HL-60/S4 (cell line): ENCODE measurements around the gene STARD10.
"Not testable (repeated sequence)": the region's sequence is repeated elsewhere in the genome, so short reads cannot be mapped to it uniquely, and the experiment has no call there.

Source experiments
- in situ Hi-C: fragments of 300-500 bp; cut with MboI; formaldehyde crosslinking; loops from 2 replicates; pipeline ENCODE4 v1.14.3; 2022; ENCODE audit warnings: low sequenced_read_pairs

Gene STARD10

DNA sequence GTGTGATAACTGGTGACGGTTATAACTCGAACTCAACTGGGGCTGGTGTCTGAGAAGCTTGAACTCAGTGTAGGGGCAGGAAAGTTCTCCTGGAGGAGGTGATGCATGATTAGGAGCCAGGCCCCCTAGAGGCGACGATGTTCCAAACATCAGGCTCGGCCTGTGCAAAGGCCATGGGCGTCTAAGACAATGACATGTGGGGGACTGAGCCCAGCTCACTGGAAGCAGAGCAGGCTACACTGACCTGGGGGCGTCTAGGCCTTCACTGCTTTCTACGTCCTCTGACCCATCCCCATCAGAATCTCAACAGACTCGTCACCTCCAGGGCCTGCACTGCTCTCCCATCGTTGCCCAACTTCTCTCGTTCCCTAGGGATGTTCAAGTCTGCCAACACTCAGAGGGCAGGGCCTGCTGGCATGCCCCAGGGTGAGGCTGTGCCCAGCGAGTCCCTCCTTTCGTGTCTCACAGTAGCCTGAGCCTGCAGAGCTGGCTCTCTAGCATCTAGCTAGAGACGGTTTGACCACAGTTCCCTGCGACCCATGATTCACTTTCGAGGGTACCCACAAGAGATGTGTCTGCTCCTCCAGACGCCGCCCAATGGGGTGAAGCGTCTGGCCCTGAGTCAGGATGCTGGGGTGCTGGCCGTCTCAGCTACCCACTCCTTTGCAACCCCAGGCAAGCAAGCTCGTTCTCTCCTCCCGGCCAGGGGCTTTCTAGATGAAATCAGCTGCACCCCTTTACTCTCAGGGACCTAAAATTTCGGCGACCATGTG is 19.3 kb upstream of the STARD10 start:
- in situ Hi-C loops = no loop called here

DNA sequence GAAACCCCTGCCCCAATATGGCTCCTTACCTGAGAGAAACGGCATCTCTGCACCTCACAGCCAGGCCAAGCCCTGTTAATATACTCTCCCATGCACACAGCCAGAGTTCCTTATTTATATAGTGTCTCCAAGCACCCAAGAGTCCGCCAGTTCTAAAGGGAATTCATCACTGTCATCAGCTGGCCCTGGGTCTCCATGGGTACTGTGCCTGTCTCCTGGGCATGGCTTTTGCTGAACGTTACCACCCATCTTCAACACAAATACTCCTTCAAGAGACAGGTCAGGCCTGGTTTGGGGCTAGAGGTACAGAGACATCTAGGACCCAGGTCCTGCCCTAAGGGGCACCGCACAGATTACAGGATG is 18.7 kb upstream of the STARD10 start:
- in situ Hi-C loops = no loop called here

DNA sequence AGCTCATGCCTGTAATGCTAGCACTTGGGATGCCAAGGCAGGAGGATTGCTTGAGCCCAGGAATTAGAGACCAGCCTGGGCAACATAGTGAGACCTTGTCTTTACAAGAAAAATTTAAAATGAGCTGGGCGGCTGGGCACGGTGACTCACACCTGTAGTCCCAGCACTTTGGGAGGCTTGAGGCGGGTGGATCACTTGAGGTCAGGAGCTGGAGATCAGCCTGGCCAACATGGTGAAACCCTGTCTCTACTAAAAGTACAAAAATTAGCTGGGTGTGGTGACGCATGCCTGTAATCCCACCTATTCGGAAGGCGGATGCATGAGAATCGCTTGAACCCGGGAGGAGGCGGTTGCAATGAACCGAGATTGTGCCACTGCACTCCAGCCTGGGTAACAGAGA is 17.8 kb upstream of the STARD10 start:
- in situ Hi-C loops = not testable (repeated sequence)

DNA sequence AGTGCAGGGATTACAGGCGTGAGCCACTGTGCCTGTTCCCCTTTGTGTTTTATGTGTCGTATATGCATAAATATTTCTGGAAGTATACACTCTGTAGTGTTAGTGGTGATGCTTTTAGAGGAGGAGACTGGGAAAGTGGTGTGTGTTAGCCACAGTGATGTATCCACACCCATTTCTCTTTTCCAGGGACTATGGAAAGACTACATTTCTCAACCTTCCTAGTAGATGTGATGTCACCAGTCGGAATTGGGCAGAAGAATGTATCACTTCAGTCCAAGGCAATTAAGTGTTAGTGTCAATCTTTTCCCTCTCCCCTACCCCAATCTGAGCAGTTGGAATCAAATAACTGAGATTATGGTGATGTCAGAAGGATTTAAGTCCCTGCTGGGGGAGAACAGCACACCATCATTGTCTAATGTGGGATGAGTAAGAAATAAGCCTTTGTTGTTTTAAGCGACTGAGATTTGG is 14.5 kb upstream of the STARD10 start:
- in situ Hi-C loops = no loop called here

DNA sequence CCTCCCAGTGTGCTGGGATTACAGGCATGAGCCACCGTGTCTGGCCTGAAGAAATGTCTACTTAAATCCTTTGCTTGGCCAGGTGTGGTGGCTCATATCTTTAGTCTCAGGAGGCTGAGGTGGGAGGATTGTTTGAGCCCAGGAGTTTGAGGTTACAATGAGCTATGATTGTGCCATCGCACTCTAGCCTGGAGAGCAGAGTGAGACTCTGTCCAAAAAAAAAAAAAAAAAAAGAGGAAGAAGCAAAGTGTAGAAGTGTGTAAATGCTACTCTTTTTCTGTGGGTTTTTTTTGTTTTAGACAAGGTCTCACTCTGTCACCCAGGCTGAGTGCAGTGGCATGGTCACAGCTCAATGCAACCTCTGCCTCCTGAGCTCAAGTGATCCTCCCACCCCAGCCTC is 13.9 kb upstream of the STARD10 start:
- in situ Hi-C loops = no loop called here

DNA sequence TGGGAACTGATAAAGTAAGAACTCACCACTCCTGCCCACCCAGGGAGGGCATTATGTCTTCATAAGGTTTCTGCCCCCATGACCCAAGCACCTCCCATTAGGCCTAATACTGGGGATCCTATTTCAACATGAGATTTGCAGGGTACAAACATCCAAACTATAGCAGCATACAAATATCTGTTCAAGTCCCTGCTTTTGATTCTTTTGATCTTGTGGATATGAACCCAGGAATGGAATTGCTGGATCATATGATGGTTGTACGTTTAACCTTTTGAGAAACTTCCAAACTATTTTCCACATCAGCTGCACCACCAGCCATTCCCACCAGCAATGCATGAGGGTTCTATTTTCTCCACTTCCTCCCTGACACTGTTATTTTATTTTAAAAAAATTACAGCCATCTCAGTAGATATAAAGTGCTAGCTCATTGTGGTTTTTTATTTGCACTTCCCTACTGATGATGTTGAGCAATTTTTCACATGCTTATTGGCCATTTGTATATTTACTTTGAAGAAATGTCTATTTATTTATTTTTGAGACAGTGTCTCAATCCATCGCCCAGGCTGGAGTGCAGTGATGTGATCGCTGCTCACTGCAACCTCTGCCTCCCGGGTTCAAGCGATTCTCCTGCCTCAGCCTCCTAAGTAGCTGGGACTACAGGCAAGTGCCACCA is 13.3 kb upstream of the STARD10 start:
- in situ Hi-C loops = no loop called here

DNA sequence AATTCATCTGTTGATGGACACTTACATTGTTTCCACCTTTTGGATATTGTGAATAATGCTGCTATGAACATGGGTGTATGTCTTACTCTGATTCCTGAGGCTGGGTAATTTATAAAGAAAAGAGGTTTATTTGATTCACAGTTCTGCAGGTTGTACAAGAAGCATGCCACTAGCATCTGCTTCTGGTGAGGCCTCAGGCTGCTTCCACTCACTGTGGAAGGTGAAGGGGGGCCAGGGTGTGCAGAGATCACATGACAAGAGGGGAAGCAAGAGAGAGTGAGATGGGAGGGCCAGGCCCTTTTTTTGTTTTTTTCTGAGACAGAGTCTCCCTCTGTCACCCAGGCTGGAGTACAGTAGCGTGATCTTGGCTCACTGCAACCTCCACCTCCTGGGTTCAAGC is 12.5 kb upstream of the STARD10 start:
- in situ Hi-C loops = not testable (repeated sequence)

DNA sequence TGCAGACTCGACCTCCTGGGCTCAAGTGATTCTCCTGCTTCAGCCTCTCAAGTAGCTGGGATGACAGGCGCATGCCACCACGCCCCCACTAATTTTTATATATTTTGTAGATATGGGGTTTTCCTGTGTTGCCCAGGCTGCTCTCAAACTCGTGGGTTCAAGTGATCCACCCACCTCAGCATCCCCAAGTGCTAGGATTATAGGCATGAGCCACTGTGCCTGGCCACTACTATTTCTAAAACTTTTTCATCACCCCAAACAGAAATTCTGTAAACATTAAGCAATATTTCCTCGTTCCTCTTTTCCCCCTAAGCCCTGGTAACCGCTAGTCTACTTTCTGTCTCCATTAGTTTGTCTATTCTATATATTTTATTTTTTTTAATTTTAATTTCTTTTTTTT is 11.4 kb upstream of the STARD10 start:
- in situ Hi-C loops = no loop called here

DNA sequence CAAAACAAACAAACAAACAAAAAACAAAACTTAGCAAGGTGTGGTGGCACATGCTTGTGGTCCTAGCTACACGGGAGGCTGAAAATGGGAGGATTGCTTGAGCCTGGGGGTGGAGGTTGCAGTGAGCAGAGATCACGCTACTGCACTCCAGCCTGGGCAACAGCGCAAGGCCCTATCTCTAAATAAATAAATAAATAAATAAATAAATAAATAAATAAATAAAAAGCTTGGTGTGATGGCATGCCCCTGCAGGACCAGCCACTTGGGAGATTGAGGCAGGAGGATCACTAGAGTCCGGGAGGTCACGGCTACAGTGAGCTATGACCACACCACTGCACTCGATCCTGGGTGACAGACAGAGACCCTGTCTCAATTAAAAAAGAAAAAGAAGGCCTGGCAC is 9.0 kb upstream of the STARD10 start:
- in situ Hi-C loops = no loop called here

DNA sequence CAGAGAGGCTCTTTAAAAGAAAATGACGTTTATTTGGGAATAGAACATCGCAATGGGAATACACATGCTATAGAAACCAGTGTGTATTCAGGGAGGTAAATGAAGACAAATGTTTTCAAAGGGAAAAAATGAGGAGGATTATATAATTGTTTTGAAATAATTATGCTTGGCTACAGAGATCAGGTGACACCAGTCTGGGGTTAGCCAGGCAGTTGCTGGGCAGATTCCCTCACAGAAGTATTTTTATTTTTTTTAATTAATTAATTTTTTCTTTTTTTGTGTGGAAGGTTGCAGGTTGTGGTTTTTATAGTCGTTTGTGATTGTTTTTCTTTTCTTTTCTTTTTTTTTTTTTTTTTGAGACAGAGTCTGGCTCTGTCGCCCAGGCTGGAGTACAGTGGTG is 5.6 kb upstream of the STARD10 start:
- in situ Hi-C loops = no loop called here

DNA sequence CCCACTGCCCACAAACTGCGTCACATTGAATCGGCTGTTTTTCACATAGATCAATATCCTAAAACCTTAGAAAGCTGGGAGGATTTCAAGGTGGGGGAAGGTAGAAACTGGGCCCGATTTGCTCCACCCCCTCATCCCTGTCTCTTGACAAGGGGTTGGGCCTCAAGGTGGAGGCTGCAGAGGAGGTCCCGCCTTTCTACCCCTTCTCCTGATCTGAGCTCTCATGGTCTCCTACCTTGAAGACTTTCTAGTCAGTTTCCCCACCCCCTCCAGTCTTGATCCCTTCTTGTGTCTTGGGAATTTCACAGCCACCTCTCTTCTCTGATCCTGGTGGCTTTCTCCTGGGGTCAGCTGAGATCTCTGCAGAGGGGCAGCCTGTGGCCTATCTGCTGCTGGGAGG is 4.5 kb upstream of the STARD10 start:
- in situ Hi-C loops = no loop called here

DNA sequence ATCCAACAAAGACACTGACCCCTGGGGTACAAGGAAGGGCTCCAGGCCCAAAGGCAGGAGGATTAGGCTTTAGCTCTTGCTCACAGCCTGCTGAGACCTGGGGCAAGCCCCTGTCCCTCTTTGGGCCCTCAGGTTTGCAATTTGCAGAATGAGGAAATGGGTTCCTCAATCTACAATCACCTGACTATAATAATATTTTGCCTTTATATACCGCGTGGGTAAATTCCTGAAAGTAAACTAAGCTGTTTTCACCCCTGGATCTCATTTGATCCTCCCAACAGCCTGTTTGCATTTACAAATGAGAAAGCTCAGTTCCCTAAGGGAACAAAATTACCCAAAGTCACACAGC is 797 bp downstream of the STARD10 start:
- in situ Hi-C loops = loop anchor here (5.0 kb wide), 1 partner anchor 71 kb away; no protein-coding TSS in a partner anchor

DNA sequence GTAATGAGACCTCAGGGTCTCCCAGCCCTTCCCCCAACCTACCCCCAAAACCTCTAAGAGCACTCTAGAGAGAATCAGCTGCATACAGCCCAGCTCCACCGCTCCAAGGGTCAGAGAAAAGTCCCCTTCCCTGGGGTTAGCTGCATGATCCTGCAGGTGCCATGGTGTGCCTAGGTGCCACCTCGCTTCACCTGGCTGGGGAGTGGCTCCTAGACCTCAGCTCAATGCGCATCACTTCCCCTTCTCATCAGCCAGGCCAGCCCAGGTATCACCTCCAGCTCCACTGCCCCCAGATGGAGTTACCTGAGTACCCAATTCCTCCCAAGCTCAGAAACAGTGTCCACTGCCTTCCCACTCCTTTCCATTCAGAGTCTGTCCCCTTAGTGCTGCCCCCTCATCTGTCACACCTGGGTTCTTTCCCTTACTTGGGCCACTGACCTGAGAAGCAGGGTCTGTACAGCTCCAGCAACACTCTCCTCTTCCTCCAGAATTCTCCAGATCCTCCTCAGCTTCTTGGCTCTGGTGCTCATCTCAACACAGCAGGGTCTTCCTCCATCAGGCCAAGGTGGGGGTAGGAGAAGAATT is 1.3 kb downstream of the STARD10 start:
- in situ Hi-C loops = loop anchor here (5.0 kb wide), 1 partner anchor 70 kb away; no protein-coding TSS in a partner anchor

DNA sequence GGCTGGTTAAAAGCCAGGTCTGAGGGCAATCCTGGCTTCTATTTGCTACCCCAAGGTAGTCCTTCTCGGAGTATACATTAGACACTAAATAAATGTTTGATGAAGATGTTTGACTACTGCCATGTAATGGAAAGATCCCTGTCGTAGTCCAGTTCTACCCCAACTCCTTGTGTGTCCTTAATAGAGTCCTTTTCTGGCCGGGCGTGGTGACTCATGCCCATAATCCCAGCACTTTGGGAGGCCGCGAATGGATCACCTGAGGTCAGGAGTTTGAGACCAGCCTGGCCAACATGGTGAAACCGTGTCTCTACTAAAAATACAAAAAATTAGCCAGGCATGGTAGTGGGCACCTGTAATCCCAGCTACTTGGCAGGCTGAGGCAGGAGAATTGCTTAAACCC is 2.6 kb downstream of the STARD10 start:
- in situ Hi-C loops = loop anchor here (5.0 kb wide), 1 partner anchor 69 kb away; no protein-coding TSS in a partner anchor

DNA sequence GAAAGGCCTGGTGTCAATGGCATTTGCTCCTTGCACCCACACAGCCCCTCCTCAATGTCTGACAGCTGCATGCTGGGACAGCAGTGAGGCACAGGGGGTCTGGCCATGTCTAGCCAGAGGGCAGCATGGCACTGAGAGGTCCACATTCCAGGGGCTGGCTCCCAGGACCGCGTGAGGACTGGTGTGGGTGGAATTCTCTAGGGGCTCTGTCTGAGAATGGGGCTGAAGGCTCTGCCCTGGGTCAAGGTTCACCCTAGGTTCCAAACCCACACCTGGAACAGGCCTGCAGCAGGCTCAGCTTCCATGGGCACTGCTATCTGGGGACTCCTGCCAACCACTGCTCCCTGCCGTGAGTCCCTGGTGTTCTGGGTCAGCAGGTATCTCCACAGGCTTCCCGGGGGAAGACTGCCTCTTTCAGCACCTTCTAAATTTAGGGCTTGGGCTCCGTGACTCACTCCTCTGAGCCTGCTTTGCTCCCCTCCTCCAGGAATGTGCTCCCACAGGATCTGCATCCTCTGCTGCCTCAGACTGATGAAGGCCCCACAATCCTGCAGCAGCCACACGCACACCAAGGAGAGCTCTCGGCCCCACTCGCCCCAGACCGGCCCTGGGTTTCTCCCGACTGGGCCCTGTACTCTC is 4.2 kb downstream of the STARD10 start:
- in situ Hi-C loops = loop anchor here (5.0 kb wide), 1 partner anchor 67 kb away; no protein-coding TSS in a partner anchor

DNA sequence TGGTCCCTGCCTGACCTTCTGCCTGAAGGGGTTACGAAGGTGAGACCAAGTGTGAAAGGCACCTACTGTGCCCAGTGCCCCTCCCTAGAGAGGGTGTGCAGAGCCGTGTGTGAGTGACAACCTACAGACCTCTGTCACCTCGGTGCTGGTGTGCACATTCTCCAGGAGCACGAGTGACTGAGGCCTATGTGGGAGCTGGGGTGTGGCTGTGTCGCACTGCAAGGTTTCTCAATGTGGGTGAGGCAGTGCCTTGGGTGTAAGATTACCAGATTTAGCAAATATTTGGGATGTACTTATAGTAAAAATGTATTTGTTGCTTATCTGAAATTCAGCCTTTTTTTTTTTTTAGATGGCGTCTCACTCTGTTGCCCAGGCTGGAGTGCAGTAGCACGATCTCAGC is 5.6 kb downstream of the STARD10 start:
- in situ Hi-C loops = no loop called here

DNA sequence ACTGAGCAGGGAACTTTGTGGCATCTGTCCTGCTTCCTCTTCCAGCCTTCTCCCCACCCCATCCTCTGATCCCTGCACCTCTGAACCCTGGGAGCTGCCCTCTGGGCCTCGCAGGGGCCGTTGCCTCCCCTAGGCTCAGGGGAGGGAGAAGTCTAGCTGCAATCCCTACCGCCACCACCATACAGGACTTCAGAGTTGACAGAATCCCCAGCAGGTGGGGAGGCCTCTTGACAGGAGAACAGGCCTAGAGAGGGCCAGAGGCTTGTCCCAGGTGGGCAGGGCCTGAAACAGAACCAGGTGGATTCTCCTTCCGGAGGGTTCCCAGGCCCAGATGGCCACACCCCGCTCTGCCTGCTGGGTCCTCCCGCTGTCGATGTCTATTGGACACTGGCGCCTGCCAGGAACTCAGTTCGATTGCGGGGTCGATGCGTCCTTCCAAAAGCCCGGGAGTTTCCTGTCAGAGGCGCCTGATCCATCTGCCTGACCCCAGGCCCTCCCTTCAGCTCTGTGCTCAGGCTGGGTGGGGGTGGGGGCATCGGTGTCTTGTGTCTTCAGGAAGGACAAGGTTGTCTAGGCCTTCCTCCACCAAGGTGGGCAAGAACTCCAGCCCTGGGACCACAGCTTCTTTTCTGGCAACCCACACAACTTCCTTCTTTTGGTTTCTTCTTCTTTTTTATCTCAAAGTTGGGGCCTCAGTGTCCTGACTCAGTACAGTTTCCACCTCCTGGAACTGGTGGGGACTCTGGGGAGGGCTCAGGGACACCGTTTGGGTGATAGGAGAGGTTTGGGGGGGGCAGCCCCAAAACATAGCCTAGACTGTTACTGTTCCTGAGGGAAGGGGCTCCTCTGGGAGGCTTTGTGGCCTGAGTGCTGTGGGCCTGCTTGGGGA is 6.4 kb downstream of the STARD10 start:
- in situ Hi-C loops = no loop called here

DNA sequence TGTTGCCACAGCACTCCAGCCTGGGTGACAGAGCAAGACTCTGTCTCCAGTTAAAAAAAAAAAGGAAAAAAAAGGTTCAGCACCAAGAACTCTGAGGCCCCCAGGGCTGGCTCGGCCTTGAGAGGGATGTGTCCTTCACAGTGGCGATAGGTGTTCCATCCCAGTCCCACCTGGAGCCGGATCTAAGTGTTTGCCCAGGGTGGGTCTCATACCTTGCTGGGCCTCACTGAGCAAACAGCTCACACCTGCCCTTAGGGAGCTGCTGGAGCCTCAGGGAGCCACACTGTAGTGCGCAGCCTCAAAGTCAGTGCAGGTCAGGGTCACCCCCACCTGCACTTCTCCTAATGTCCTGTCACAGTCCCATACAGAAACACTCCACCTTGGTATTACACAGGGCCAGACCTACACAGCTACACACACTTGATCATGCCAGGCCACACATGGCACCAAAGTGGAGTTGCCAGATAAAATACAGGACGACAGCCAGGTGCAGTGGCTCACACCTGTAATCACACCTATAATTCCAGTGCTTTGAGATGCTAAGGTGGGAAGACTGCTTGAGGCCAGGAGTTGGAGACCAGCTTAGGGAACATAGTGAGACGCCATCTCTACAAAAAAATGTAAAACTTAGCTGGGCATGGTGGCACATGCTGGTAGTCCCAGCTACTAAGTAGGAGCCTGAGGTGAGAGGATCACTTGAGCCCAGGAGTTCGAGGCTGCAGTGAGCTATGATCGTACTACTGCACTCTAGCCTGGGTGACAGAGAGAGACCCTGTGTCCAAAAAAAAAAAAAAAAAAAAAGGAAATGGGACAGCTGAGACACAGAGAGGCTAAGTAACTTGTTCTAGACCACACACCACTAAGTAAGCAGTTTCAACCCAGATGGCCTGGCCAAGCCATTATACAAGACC is 7.3 kb downstream of the STARD10 start:
- in situ Hi-C loops = no loop called here

DNA sequence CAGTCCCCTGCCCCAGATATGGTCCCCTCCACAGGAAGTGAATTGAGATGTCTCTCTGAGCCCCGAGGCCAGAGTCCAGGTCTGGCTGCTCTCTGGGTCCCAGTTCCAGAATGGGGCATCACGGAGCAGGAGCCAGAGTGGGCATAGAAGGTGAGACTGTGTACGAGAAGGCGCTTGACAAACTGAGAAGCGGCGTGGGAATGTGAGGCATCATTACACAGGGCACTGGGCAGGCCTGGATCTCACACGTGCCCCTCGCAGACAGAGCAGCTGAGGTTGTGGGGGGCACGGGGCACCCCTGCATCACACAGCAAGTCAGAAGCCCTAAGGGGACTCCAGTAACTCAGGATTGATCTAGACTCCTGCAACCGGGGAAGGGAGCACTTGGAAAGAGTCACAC is 9.2 kb downstream of the STARD10 start:
- in situ Hi-C loops = no loop called here
